Measurements from ENCODE around the gene CS. TPM values are rescaled to one million over a fixed set of nuclear protein-coding genes. Genes with fewer than 3 reads are reported as not detected.
"Not testable (repeated sequence)": the region's sequence is repeated elsewhere in the genome, so short reads cannot be mapped to it uniquely, and the experiment has no call there.

The CS gene
- total RNA-seq, 1 experiment from 2014 or later = 250 TPM

DNA sequence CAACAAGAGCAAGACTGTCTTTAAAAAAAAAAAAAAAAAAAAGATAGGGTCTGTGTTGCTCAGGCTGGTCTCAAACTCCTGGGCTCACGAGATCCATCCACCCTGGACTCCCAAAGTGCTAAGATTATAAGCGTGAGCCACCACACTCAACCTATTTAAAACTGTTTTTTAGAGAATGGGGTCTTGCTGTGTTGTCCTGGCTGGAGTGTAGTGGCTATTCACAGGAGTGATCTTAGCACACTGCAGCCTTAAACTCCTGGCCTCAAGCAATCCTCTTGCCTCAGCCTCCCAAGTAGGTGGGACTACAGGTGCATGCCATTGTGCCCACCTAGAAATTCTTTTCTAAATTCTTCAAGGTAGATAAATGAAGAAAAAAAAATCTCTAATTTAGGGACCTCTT lies 25.8 kb downstream of the CS start:
- Histone ChIP-seq H4K91ac (ENCODE audit: insufficient read length, low read depth, low read length) (no peak overlapping the region), H3K18ac (ENCODE audit: insufficient read length, low read depth, low read length) (no peak overlapping the region), H3K9me3 (ENCODE audit: control insufficient read depth, low read depth, low read length) (no peaks in the 10 kb centered on the region), H3K4me1 (ENCODE audit: insufficient read depth, low read length) (no peaks in the 10 kb centered on the region), H2BK5ac (ENCODE audit: insufficient read length, low read length) (no peak overlapping the region), H3K4ac (ENCODE audit: low read depth, low read length) (no peak overlapping the region), H3K9ac (ENCODE audit: extremely low read depth, insufficient read length, low read length) (no peak overlapping the region), H3K4me2 (ENCODE audit: insufficient read depth, insufficient read length, low read length) (no peak overlapping the region), H3K79me2 (ENCODE audit: insufficient read depth, low read length) (no peaks in the 10 kb centered on the region), H2BK15ac (ENCODE audit: low read depth, low read length) (no peak overlapping the region), H3T11ph (ENCODE audit: low read length) (no peak overlapping the region), H2BK20ac (ENCODE audit: low read depth, low read length, poor library complexity, severe bottlenecking) (no peak overlapping the region), H3K23me2 (ENCODE audit: insufficient read length, low read depth, low read length, poor library complexity, severe bottlenecking) (no peaks in the 10 kb centered on the region), H2AFZ (ENCODE audit: low read length) (no peak overlapping the region), H4K5ac (ENCODE audit: insufficient read length, low read depth, low read length) (no peak overlapping the region), H3K23ac (ENCODE audit: insufficient read length, low read depth, low read length) (no peak overlapping the region), H3K14ac (ENCODE audit: insufficient read depth, low read length) (no peak overlapping the region), H3K79me1 (ENCODE audit: insufficient read depth, low read depth, low read length, poor library complexity, severe bottlenecking) (no peaks in the 10 kb centered on the region), H2BK120ac (ENCODE audit: low read depth, low read length, poor library complexity, severe bottlenecking) (no peak overlapping the region), H3K56ac (ENCODE audit: insufficient read length, low read depth, low read length) (no peak overlapping the region), H3K27me3 (ENCODE audit: insufficient read depth, low read length) (no peaks in the 10 kb centered on the region), H2AK5ac (ENCODE audit: insufficient read length, low read length) (no peak overlapping the region), H2BK12ac (ENCODE audit: insufficient read length, low read depth, low read length) (no peak overlapping the region), H3K27ac (ENCODE audit: insufficient read length, low read depth, low read length) (no peak overlapping the region), H4K20me1 (ENCODE audit: control insufficient read depth, insufficient read depth, insufficient read length) (no peaks in the 10 kb centered on the region), H4K8ac (replicated peaks; ENCODE audit: insufficient read length, low read depth, low read length) (no peak overlapping the region)
- no peaks in the 10 kb centered on the region for H3K9me3 Mint-ChIP-seq
- TF ChIP-seq, protein P1, sequence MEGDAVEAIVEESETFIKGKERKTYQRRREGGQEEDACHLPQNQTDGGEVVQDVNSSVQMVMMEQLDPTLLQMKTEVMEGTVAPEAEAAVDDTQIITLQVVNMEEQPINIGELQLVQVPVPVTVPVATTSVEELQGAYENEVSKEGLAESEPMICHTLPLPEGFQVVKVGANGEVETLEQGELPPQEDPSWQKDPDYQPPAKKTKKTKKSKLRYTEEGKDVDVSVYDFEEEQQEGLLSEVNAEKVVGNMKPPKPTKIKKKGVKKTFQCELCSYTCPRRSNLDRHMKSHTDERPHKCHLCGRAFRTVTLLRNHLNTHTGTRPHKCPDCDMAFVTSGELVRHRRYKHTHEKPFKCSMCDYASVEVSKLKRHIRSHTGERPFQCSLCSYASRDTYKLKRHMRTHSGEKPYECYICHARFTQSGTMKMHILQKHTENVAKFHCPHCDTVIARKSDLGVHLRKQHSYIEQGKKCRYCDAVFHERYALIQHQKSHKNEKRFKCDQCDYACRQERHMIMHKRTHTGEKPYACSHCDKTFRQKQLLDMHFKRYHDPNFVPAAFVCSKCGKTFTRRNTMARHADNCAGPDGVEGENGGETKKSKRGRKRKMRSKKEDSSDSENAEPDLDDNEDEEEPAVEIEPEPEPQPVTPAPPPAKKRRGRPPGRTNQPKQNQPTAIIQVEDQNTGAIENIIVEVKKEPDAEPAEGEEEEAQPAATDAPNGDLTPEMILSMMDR (conservative IDR thresholded peaks at IDR 0.05) = no peak
- DNase-seq = no peak
- H3K36me3 Mint-ChIP-seq (ENCODE audit: insufficient read depth in 1 of 3, low read depth in 3 of 3) = peaks cover 39 to 88% (median 59%) of the 10 kb centered on the region in 3 experiments; a peak in 6 of 7 replicates
- no peak overlapping the region for H3K4me3 Mint-ChIP-seq
- no peaks in the 10 kb centered on the region for H3K4me1 Mint-ChIP-seq
- WGBS (ENCODE audit: extremely low coverage, insufficient read length, low lambda C conversion rate) = no CpG with 5 or more reads among the region's 2 CpGs
- H3K27ac Mint-ChIP-seq = no peak overlapping the region
- no peaks in the 10 kb centered on the region for H3K27me3 Mint-ChIP-seq (ENCODE audit: low read depth)

DNA sequence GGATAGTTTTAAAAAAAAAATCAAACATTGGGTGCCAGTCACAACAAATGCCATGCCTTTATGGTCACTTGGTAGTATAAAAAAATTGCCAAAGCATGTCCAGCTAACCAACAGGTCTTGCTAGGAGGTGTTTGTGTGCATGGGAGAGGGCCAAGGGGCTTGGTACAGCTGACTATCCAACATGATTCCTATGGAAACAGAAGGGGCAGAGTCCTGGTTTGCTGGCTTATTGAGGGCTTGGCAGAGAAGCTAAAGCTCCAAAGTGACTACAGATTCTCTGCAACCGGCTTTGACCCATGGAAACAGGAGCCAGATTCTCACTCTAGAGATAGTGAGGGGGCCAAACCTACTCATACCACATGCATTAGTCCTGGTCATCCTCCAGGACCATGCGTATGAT lies 27.7 kb downstream of the CS start:
- H3K36me3 Mint-ChIP-seq (ENCODE audit: insufficient read depth in 1 of 3, low read depth in 3 of 3) = peaks cover 37 to 78% (median 58%) of the 10 kb centered on the region in 3 experiments; a peak in 6 of 7 replicates
- H2AFZ ChIP-seq (ENCODE audit: low read length); H4K20me1 ChIP-seq (ENCODE audit: control insufficient read depth, insufficient read depth, insufficient read length); H2BK120ac ChIP-seq (ENCODE audit: low read depth, low read length, poor library complexity, severe bottlenecking); H3K27me3 Mint-ChIP-seq (ENCODE audit: low read depth); H3K4me1 Mint-ChIP-seq; H3T11ph ChIP-seq (ENCODE audit: low read length); H3K27ac ChIP-seq (ENCODE audit: insufficient read length, low read depth, low read length); H3K14ac ChIP-seq (ENCODE audit: insufficient read depth, low read length); H3K27ac Mint-ChIP-seq; H4K5ac ChIP-seq (ENCODE audit: insufficient read length, low read depth, low read length); H3K18ac ChIP-seq (ENCODE audit: insufficient read length, low read depth, low read length); H3K4me3 Mint-ChIP-seq; H3K4ac ChIP-seq (ENCODE audit: low read depth, low read length); H3K23ac ChIP-seq (ENCODE audit: insufficient read length, low read depth, low read length); H4K8ac ChIP-seq (replicated peaks; ENCODE audit: insufficient read length, low read depth, low read length); H3K56ac ChIP-seq (ENCODE audit: insufficient read length, low read depth, low read length); H2BK5ac ChIP-seq (ENCODE audit: insufficient read length, low read length); H3K4me1 ChIP-seq (ENCODE audit: insufficient read depth, low read length); H2AK5ac ChIP-seq (ENCODE audit: insufficient read length, low read length); H3K4me2 ChIP-seq (ENCODE audit: insufficient read depth, insufficient read length, low read length); DNase-seq; H3K79me2 ChIP-seq (ENCODE audit: insufficient read depth, low read length); H2BK20ac ChIP-seq (ENCODE audit: low read depth, low read length, poor library complexity, severe bottlenecking); H2BK12ac ChIP-seq (ENCODE audit: insufficient read length, low read depth, low read length); H3K9me3 Mint-ChIP-seq; H3K23me2 ChIP-seq (ENCODE audit: insufficient read length, low read depth, low read length, poor library complexity, severe bottlenecking); H3K79me1 ChIP-seq (ENCODE audit: insufficient read depth, low read depth, low read length, poor library complexity, severe bottlenecking); H3K9me3 ChIP-seq (ENCODE audit: control insufficient read depth, low read depth, low read length); H3K27me3 ChIP-seq (ENCODE audit: insufficient read depth, low read length); H4K91ac ChIP-seq (ENCODE audit: insufficient read length, low read depth, low read length); H3K9ac ChIP-seq (ENCODE audit: extremely low read depth, insufficient read length, low read length); H2BK15ac ChIP-seq (ENCODE audit: low read depth, low read length): not testable (repeated sequence)
- WGBS (ENCODE audit: extremely low coverage, insufficient read length, low lambda C conversion rate) = no CpG with 5 or more reads among the region's 2 CpGs

Data from H9 (cell line).